OCI-LY3 (cell line): ENCODE measurements around the gene AGAP2.

Source experiments
- CTCF ChIP-seq: fragments of 200-600, 300-600 bp; sonication (generic); IDR thresholded peaks from 2 replicates; pipeline ENCODE4 v1.5.1; 2014; ENCODE audit warnings: antibody characterized with exemption, low read length, low read depth
- EZH2phosphoT487 ChIP-seq: fragments of 200-600 bp; shearing (Covaris generic); IDR thresholded peaks from 2 replicates; pipeline ENCODE4 v1.6.1; 2018; ENCODE audit warnings: antibody characterized with exemption, mixed run types, low read depth

- TF ChIP-seq CTCF (peak; percentile 54), EZH2phosphoT487 (no peak)
Observed at GRCh38 chr12:57765003-57765697, 26.6 kb upstream of the AGAP2 start.
